Medulla oblongata (tissue), 1 donor: ENCODE data around the gene CD70.
"Not testable (repeated sequence)": the region's sequence is repeated elsewhere in the genome, so short reads cannot be mapped to it uniquely, and the experiment has no call there.

Experiments
- DNase-seq: peaks from one replicate; pipeline ENCODE4 v3.0.0-alpha.2; 2015; ENCODE audit errors: extremely low spot score

Gene CD70

GRCh38 chr19:6590827-6591319, at the start of gene CD70:
Gene CD70 (minus strand): TSS chr19:6591150. CDS start chr19:6591002, 148 bp downstream.
- no peak for DNase-seq

GRCh38 chr19:6640333-6640732, 49.4 kb upstream of the CD70 start:
- not testable (repeated sequence) for DNase-seq

GRCh38 chr19:6639439-6639838, 48.5 kb upstream of the CD70 start:
- no peak for DNase-seq

GRCh38 chr19:6633456-6633813, 42.5 kb upstream of the CD70 start:
- not testable (repeated sequence) for DNase-seq

GRCh38 chr19:6632747-6633455, 42.0 kb upstream of the CD70 start:
- DNase-seq, result peak; percentile 88

GRCh38 chr19:6632002-6632621, 41.2 kb upstream of the CD70 start:
- peak; percentile 92 for DNase-seq

- no peak for DNase-seq
These were observed 35.8 kb upstream of the CD70 start for GRCh38 chr19:6626764-6627163.

GRCh38 chr19:6617374-6617773, 26.4 kb upstream of the CD70 start:
- DNase-seq, result no peak

GRCh38 chr19:6616011-6616410, 25.1 kb upstream of the CD70 start:
- no peak for DNase-seq

- DNase-seq, result no peak
These were observed 22.8 kb upstream of the CD70 start for GRCh38 chr19:6613711-6614110.

GRCh38 chr19:6610934-6611852, 20.2 kb upstream of the CD70 start:
- no peak for DNase-seq

GRCh38 chr19:6608940-6609339, 18.0 kb upstream of the CD70 start:
- no peak for DNase-seq

GRCh38 chr19:6608146-6608545, 17.2 kb upstream of the CD70 start:
- not testable (repeated sequence) for DNase-seq

GRCh38 chr19:6606276-6607070, 15.5 kb upstream of the CD70 start:
- not testable (repeated sequence) for DNase-seq

GRCh38 chr19:6604906-6605305, 14.0 kb upstream of the CD70 start:
- no peak for DNase-seq

GRCh38 chr19:6602729-6603114, 11.8 kb upstream of the CD70 start:
- DNase-seq, result no peak

GRCh38 chr19:6601537-6602052, 10.6 kb upstream of the CD70 start:
- not testable (repeated sequence) for DNase-seq

- DNase-seq, result not testable (repeated sequence)
These were observed 10.1 kb upstream of the CD70 start for GRCh38 chr19:6600951-6601536.

- no peak for DNase-seq
These were observed 9.0 kb upstream of the CD70 start for GRCh38 chr19:6599866-6600454.

- not testable (repeated sequence) for DNase-seq
These were observed 7.4 kb upstream of the CD70 start for GRCh38 chr19:6598254-6598892.
